BLaER1 treated with 17β-estradiol and CSF1 and Interleukin-3, amounts not matched to agents 10 nM and 100 nM (cell line): Measurements from ENCODE around the gene SH2D1A.
A peak's percentile ranks its signal among the peaks of the same experiment; 100 is the strongest.
"Not testable (repeated sequence)": the region's sequence is repeated elsewhere in the genome, so short reads cannot be mapped to it uniquely, and the experiment has no call there.

ENCODE experiments used
- H3K27ac ChIP-seq, 11 experiments: shearing (Covaris generic); formaldehyde crosslinking; 2 replicates each; pipeline ENCODE4 v1.8.1; 2022
- H3K27me3 ChIP-seq, 11 experiments: shearing (Covaris generic); formaldehyde crosslinking; 2 replicates each; pipeline ENCODE4 v1.8.1; 2022
- H3K36me3 ChIP-seq, 11 experiments: shearing (Covaris generic); formaldehyde crosslinking; 2 replicates each; pipeline ENCODE4 v1.8.1; 2022
- H3K4me1 ChIP-seq, 10 experiments: shearing (Covaris generic); formaldehyde crosslinking; 2 replicates each; pipeline ENCODE4 v1.8.1; 2022
- H3K4me2 ChIP-seq, 11 experiments: shearing (Covaris generic); formaldehyde crosslinking; 2 replicates each; pipeline ENCODE4 v1.8.1; 2022
- H3K4me3 ChIP-seq, 10 experiments: shearing (Covaris generic); formaldehyde crosslinking; 2 replicates each; pipeline ENCODE4 v1.8.1; 2022
- H3K9ac ChIP-seq, 11 experiments: shearing (Covaris generic); formaldehyde crosslinking; 2 replicates each; pipeline ENCODE4 v1.8.1; 2022
- H3K9me3 ChIP-seq, 11 experiments: shearing (Covaris generic); formaldehyde crosslinking; replicated peaks in 1 of 11; 2 replicates each; pipeline ENCODE4 v1.8.1; 2022
- H4K20me1 ChIP-seq, 11 experiments: shearing (Covaris generic); formaldehyde crosslinking; 2 replicates each; pipeline ENCODE4 v1.8.1; 2022
- Cebpa-rat ChIP-seq, 11 experiments: shearing (Covaris generic); IDR thresholded peaks; 2 replicates each; pipeline ENCODE4 v1.8.1; 2022

Gene SH2D1A

GRCh38 chrX:124346117-124346876, at the start of gene SH2D1A:
TSS of gene SH2D1A (plus strand) at chrX:124346563. CDS start at chrX:124346643, 80 bp downstream.
- peaks cover 0 to 4% (median 0%) of the 10 kb centered on the region in 10 experiments; a peak in 1 of 20 replicates for H3K4me1 ChIP-seq
- TF ChIP-seq Cebpa-rat (IDR thresholded peaks at IDR 0.05), result no peak
- no peaks in the 10 kb centered on the region for H3K36me3 ChIP-seq
- H3K9ac ChIP-seq, result no peak within 1 kb of the TSS
- no peak within 1 kb of the TSS for H3K27ac ChIP-seq
- H3K27me3 ChIP-seq, result peaks cover 72 to 84% (median 83%) of the 10 kb centered on the region in 11 experiments
- H3K4me3 ChIP-seq, result no peak within 1 kb of the TSS
- peaks cover 0 to 6% (median 0%) of the 10 kb centered on the region in 11 experiments; a peak in 4 of 22 replicates for H4K20me1 ChIP-seq
- no peak within 1 kb of the TSS for H3K4me2 ChIP-seq
- H3K9me3 ChIP-seq, result no peaks in the 10 kb centered on the region

GRCh38 chrX:124299323-124299722, 47.0 kb upstream of the SH2D1A start:
- not testable (repeated sequence) for H3K9ac ChIP-seq, H3K4me3 ChIP-seq, H3K4me2 ChIP-seq, H4K20me1 ChIP-seq, H3K27ac ChIP-seq, H3K36me3 ChIP-seq
- Histone ChIP-seq H3K27me3 (peaks cover 87 to 98% (median 93%) of the 10 kb centered on the region in 11 experiments), H3K4me1 (peaks cover 0 to 15% (median 5%) of the 10 kb centered on the region in 10 experiments; a peak in 6 of 20 replicates), H3K9me3 (peaks cover 12 to 45% (median 16%) of the 10 kb centered on the region in 11 experiments; a peak in 21 of 22 replicates)

- Histone ChIP-seq H3K4me1 (peaks cover 0 to 15% (median 5%) of the 10 kb centered on the region in 10 experiments; a peak in 6 of 20 replicates), H3K4me3 (no peak overlapping the region), H4K20me1 (no peaks in the 10 kb centered on the region; a peak in 1 of 22 replicates), H3K27ac (no peak overlapping the region), H3K27me3 (peaks cover 88 to 98% (median 93%) of the 10 kb centered on the region in 11 experiments), H3K4me2 (peak overlapping the region in 6 of 11 experiments; percentile 11 to 31 (median 22); a peak in 5 of 22 replicates), H3K9ac (no peak overlapping the region), H3K9me3 (peaks cover 7 to 40% (median 12%) of the 10 kb centered on the region in 11 experiments; a peak in 18 of 22 replicates), H3K36me3 (no peaks in the 10 kb centered on the region)
- TF ChIP-seq Cebpa-rat (IDR thresholded peaks at IDR 0.05), result no peak
Measured at GRCh38 chrX:124300405-124300804, 46.0 kb upstream of the SH2D1A start.

- Histone ChIP-seq H3K27me3 (peaks cover 64 to 91% (median 89%) of the 10 kb centered on the region in 11 experiments), H3K9ac (no peak overlapping the region), H3K9me3 (peaks cover 0 to 19% (median 3%) of the 10 kb centered on the region in 11 experiments; a peak in 8 of 22 replicates), H3K27ac (no peak overlapping the region), H4K20me1 (no peaks in the 10 kb centered on the region), H3K4me3 (no peak overlapping the region), H3K36me3 (no peaks in the 10 kb centered on the region), H3K4me1 (peaks cover 0 to 8% (median 0%) of the 10 kb centered on the region in 10 experiments; a peak in 1 of 20 replicates), H3K4me2 (no peak overlapping the region)
- TF ChIP-seq Cebpa-rat (IDR thresholded peaks at IDR 0.05), result no peak
Measured at GRCh38 chrX:124307253-124307907, 39.0 kb upstream of the SH2D1A start.

GRCh38 chrX:124325732-124326131, 20.6 kb upstream of the SH2D1A start:
- Histone ChIP-seq H3K9ac (no peak overlapping the region), H3K4me2 (no peak overlapping the region), H3K4me1 (no peaks in the 10 kb centered on the region), H3K27me3 (peaks cover 73 to 100% (median 87%) of the 10 kb centered on the region in 11 experiments), H4K20me1 (no peaks in the 10 kb centered on the region; a peak in 2 of 22 replicates), H3K27ac (no peak overlapping the region), H3K4me3 (no peak overlapping the region), H3K9me3 (0 out of 22 replicates have a peak, but pooled peaks cover 0 to 4% (median 0%) of the 10 kb centered on the region in 11 experiments), H3K36me3 (no peaks in the 10 kb centered on the region)
- no peak for TF ChIP-seq Cebpa-rat (IDR thresholded peaks at IDR 0.05)

- H3K9me3 ChIP-seq, result peaks cover 9 to 17% (median 15%) of the 10 kb centered on the region in 11 experiments; a peak in 19 of 22 replicates
- no peak overlapping the region for H3K4me2 ChIP-seq
- H3K9ac ChIP-seq, result no peak overlapping the region
- peaks cover 59 to 94% (median 84%) of the 10 kb centered on the region in 11 experiments for H3K27me3 ChIP-seq
- H3K27ac ChIP-seq, result no peak overlapping the region
- H3K4me3 ChIP-seq, result no peak overlapping the region
- TF ChIP-seq Cebpa-rat (IDR thresholded peaks at IDR 0.05), result no peak
- no peaks in the 10 kb centered on the region for H3K4me1 ChIP-seq
- no peaks in the 10 kb centered on the region for H3K36me3 ChIP-seq
- H4K20me1 ChIP-seq, result no peaks in the 10 kb centered on the region; a peak in 2 of 22 replicates
Measured at GRCh38 chrX:124328765-124329164, 17.6 kb upstream of the SH2D1A start.

- Histone ChIP-seq H3K9ac (no peak within 1 kb of the TSS), H3K27ac (no peak within 1 kb of the TSS), H3K4me1 (no peaks in the 10 kb centered on the region), H3K36me3 (no peaks in the 10 kb centered on the region), H4K20me1 (peaks cover 0 to 6% (median 0%) of the 10 kb centered on the region in 11 experiments; a peak in 3 of 22 replicates), H3K4me3 (no peak within 1 kb of the TSS), H3K4me2 (no peak within 1 kb of the TSS), H3K9me3 (peaks cover 9 to 19% (median 17%) of the 10 kb centered on the region in 11 experiments; a peak in 19 of 22 replicates), H3K27me3 (peaks cover 63 to 97% (median 86%) of the 10 kb centered on the region in 11 experiments)
- no peak for TF ChIP-seq Cebpa-rat (IDR thresholded peaks at IDR 0.05)
Measured at GRCh38 chrX:124332481-124333424, 13.6 kb upstream of the SH2D1A start, which contains the start of gene TEX13D. TSS of gene TEX13D (plus strand) at chrX:124332660. CDS start at chrX:124332918, 258 bp downstream.

- Histone ChIP-seq H3K4me1 (no peaks in the 10 kb centered on the region), H3K9ac (no peak overlapping the region), H3K4me3 (no peak overlapping the region), H3K27ac (no peak overlapping the region), H3K9me3 (peaks cover 9 to 19% (median 17%) of the 10 kb centered on the region in 11 experiments; a peak in 19 of 22 replicates), H3K4me2 (no peak overlapping the region), H3K36me3 (no peaks in the 10 kb centered on the region), H3K27me3 (peaks cover 61 to 97% (median 86%) of the 10 kb centered on the region in 11 experiments), H4K20me1 (peaks cover 0 to 6% (median 0%) of the 10 kb centered on the region in 11 experiments; a peak in 2 of 22 replicates)
- TF ChIP-seq Cebpa-rat (IDR thresholded peaks at IDR 0.05), result no peak
Measured at GRCh38 chrX:124333862-124334261, 12.5 kb upstream of the SH2D1A start.

- peaks cover 62 to 97% (median 86%) of the 10 kb centered on the region in 11 experiments for H3K27me3 ChIP-seq
- not testable (repeated sequence) for H3K4me1 ChIP-seq
Measured at GRCh38 chrX:124334555-124334954, 11.8 kb upstream of the SH2D1A start.

More at GRCh38 chrX:124334555-124334954, 11.8 kb upstream of the SH2D1A start:
- H3K4me3 ChIP-seq, H3K9ac ChIP-seq, H3K36me3 ChIP-seq, H3K27ac ChIP-seq, H4K20me1 ChIP-seq: not testable (repeated sequence)
- Histone ChIP-seq H3K4me2 (0 out of 22 replicates have a peak overlapping the region, but pooled peaks of 1 of the 11 experiments have one; percentile 10), H3K9me3 (peaks cover 9 to 19% (median 17%) of the 10 kb centered on the region in 11 experiments; a peak in 19 of 22 replicates)
